HG02571 (cell line): ENCODE data around the gene COL4A2.

Source experiments
- ATAC-seq: cut with Tn5 transposase; IDR thresholded peaks from one replicate; pipeline ENCODE4 v1.9.1; 2021; ENCODE audit warnings: mild to moderate bottlenecking, moderate library complexity; ENCODE audit not compliant: unreplicated experiment

The COL4A2 gene

GRCh38 chr13:110431425-110432294 is 124.6 kb downstream of the COL4A2 start:
- no peak for ATAC-seq

DNA sequence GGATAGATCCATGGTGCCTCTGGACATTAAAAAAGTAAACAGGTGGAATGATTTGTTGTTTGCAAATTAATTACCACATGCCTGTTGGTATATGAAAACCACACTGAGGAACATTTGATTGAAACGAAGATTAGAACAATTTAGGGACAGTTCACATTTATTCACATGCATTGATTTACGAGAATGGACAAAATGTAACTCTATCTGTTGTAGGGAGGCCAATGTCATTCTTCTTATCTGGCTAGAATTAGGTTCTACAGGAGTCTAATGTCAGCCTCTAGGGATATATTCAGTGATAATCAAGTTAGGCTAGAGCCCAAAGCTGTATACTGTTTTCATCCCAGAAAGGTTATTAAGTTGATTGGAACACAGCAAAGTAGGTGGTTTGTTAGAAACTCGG is 125.4 kb downstream of the COL4A2 start:
- no peak for ATAC-seq

GRCh38 chr13:110433014-110433413 is 125.9 kb downstream of the COL4A2 start:
- ATAC-seq = no peak

- no peak for ATAC-seq
Observed at GRCh38 chr13:110434629-110435028, 127.5 kb downstream of the COL4A2 start.

GRCh38 chr13:110435331-110435730 is 128.2 kb downstream of the COL4A2 start:
- ATAC-seq = no peak

DNA sequence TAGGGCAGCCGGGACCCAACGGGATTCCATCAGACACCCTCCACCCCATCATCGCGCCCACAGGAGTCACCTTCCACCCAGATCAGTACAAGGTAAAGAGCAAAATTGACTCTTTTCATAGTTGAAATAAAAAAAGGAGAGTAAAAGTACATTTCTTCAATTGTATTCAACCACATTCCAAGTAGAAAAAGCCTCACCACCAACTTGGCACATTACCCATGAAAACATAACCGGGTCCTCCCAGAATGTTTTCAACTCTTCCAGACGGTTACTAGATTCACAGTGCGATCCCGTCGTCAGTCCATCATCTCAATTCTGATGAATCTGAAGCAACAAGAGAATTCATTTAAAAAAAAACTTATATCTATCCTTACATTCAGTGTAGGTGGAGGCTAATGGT is 129.2 kb downstream of the COL4A2 start:
- no peak for ATAC-seq

- ATAC-seq = no peak
Observed at GRCh38 chr13:110436786-110437370, 129.8 kb downstream of the COL4A2 start.

- ATAC-seq = no peak
Observed at GRCh38 chr13:110438211-110438610, 131.1 kb downstream of the COL4A2 start.

- no peak for ATAC-seq
Observed at GRCh38 chr13:110438776-110439175, 131.7 kb downstream of the COL4A2 start.

DNA sequence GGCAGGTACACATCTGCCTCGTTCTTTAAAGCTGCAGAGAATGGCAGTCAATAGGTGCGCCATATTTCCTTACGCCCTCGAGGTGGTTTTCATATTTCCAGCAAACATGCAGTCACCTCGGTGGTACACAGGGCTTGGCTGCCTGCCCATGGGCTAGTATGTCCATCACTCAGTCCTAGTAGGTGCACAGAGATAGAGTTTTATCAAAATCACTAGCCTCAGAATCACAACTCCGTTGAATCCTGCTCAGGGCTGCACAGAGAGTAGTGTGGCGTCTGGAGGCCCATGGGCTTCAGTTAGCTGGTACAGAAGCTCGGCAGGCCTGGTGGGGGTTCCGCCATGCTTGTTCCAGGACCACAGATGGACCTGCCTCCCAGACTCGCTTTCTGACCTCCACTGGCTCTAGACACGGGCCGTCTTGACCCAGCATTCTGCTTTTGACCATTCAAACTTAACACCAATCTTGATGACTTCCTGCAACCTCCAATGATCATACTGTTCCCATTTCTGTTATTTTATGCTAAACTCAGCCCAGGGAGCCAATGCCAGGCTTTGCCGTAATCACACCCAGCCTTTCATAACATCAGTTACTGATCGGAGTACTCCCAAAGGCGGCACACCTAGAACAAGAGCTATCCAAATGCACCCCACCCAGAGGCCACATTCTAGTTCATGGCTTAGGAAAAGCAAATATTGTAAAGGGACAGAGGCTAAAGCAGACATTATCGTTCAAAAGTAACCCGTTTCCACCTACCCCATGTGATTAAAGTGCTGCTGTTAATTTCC is 134.1 kb downstream of the COL4A2 start:
- no peak for ATAC-seq

DNA sequence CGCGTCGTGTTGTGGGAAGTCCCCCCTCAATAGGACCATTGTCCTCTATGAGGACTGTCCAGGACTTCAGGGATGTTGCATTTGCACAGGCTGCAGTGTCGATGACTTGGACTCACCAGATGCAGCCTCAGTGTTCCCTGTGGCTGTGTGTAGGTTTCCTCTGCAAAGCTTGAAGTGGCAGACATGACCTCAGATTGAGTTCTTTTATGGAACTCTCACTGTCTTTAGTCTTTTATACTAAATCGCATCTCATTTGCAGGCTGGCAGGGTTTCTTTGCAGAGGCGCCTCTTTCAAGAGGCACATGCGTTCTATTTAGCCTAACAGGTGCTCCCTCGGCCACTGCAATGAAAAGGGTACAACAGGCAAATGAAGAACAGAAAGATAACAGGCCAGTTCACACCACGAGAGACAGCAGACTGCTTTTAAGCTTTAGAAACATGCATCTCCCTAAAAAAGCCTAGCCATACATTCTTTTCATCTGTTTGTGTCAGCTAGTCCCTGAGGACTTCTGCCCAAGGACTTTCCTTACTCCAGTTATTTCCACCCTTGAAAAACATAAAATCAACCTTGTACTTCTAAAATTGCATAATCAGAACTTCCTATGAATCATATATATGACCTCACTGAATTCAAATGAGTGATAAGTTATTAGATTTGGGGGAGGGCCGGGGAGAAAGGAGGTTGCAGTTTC is 136.0 kb downstream of the COL4A2 start:
- ATAC-seq = no peak

DNA sequence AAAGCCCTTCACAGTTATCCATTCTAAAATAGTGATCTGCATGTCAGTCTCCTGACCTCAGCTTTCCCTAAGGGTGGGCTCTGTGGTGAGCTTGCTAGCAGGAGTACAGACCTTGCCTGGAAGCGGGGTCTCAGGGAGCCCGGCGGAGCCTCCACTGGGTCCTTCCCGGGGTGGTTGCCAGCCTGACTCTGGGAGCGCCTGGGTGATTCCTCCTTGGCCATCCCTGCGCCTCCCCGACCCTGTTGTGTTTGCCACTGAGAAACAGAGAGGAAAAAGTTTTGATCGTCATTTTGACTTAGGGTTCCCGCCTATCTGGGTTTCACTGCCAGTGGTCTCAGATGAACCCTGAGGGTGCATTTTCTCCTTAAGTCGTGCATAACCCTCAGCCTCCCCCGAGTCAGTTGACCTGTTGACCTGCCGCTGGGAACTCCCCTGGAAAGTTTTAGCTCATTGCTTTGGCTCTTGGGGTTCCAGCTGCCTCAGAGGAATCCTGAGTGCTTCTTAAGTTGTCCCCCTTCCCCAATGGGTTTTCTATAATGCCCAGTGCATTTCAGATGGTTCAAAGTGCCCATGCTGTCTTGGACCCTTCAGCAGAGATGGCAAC is 136.6 kb downstream of the COL4A2 start:
- peak; percentile 33 for ATAC-seq

- ATAC-seq = peak; percentile 44
Observed at GRCh38 chr13:110444226-110444653, 137.2 kb downstream of the COL4A2 start.

- no peak for ATAC-seq
Observed at GRCh38 chr13:110445183-110445582, 138.1 kb downstream of the COL4A2 start.

DNA sequence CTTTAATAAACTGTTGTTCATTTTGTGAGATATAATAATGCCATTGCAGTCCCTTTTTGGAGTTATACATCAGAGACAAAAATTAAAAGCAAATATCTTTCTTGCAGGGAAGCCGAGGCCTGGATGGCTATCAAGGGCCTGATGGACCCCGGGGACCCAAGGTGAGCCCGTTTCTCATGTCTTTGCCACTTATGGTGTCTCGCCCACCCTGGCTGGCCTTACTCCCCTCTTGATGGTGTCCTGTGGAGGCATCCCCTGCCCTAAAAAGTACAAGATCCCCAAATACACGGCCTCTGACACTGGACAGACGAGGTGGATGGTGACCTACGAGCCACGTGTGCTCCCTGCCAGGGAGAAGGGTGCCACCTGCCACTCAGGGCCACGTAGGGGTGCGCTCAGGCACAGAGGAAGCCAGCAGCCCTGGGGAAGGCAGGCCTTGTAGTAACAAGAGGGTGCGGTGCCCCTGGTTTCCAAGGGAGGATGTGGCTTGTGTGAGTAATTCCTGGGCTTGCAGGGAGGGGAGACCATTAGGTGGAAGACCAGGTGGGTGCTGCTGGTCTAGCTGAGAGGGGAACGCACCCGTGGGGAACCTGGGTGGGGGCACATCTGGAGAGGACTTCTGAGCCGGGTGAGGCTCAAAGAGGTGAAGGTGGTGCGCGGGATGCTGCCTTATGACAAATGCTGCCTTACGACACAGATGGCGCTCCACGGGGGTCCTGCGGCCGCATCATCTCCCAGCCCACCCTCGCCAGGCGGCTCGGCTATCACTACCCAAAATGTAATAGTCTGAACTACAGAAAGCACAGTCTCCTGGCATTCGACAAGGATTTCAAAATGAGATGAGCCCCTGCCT is 138.9 kb downstream of the COL4A2 start:
- ATAC-seq = no peak

DNA sequence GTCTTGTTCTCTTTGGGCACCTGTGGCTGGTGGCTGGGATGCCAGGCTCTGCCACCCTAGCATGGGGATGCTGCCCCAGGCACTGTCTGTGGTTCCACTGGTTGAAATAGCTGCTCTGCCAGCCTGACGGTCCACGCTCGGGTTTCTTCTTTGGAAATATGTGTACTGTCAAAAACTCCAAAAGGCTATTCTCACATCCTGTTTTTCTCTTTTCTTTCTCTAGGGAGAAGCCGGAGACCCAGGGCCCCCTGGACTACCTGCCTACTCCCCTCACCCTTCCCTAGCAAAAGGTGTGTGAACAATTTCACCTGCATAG is 139.4 kb downstream of the COL4A2 start:
- ATAC-seq = no peak

DNA sequence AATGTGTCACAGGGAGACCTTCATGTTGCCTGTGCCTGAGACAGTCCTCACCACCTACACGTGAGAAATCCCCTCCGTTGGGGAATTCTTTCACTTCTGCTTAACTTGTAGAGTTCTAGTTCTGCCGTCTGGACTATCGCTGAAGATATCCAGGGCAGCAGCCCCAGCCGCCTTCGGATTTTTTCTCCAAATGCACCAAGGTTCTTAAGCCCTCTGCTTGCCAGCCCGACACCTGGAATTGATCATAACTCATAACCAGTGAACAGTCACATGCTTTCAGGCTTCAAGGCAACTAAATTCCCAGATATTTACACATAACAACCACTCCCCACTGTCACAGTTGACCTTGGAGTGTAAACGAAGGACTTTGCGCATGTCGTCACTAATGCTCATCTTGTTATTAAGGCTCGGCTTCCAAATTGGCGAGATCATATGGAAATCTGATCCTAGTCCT is 140.0 kb downstream of the COL4A2 start:
- ATAC-seq = peak; percentile 52

DNA sequence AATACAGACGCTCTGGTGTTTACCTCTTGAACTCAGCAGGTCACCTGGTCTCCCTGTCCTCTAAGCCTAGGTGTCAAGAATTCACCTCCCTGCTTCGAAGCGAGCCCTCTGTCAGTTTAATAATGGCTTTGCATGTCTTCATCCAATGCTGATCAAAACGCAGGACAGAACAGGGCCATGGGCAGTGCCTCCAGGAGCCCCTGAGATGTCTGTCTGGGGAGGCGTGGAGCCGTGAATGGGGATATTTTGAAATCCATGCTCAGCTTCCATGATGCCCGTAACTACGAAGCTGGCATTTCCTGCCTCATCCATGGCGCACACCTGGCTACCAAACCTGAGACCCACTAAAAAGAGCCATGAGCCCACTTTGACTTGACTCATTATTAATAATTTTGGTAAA is 140.7 kb downstream of the COL4A2 start:
- no peak for ATAC-seq

DNA sequence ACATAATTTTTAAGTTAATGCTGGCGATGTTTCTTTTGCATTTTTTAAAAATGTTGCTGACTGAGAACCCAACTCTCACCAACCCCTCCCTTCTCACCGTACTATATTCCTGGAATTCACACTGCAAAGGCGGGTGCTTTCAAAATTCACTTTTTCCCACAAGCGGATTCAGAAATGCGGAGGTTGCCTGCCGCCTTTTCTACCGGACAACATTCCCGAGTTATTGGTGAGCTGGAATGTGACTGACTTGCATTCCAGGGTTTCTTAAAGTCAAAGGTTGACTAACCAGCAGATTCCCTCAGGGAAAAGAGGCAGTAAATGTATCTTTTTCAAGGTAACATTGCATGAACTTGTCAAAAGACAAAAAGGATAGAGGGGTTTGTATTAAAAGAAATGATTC is 141.1 kb downstream of the COL4A2 start:
- ATAC-seq = no peak

DNA sequence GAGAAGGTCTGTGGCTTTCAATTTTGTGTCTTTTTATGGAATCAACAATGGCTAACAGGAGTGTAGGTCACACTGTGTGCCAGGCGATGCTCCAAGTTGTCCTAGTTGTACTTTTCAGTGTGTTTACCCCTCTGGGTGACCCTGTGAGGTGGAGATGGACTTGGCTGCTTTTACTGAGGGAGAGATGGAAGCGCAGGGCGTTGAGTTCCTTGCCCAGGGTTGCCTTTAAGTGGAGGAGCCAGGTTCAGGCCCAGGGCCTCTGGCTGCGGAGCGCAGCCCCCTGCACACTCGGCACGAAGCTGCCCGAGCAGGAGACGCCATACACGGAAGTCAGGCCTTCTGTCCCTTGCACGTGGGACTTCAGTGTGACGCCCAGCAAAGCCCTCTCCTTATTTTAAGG is 141.6 kb downstream of the COL4A2 start:
- ATAC-seq = no peak
